G401.6 (cell line): ENCODE data around the gene ISM2.
"Not testable (repeated sequence)": the region's sequence is repeated elsewhere in the genome, so short reads cannot be mapped to it uniquely, and the experiment has no call there.

ENCODE experiments used
- FAIRE-seq: peaks from 2 replicates; lab custom pipeline; 2012; peaks lifted over from hg19 to GRCh38; lab: Jason Lieb, UNC

The ISM2 gene

GRCh38 chr14:77498120-77498979, at the start of gene ISM2:
Gene ISM2, minus strand, starts transcription at chr14:77498816. Its CDS starts 23 bp downstream, at chr14:77498793.
- FAIRE-seq: no peak

GRCh38 chr14:77547512-77548180, 49.0 kb upstream of the ISM2 start:
- no peak for FAIRE-seq

GRCh38 chr14:77545171-77545570, 46.6 kb upstream of the ISM2 start:
- FAIRE-seq: not testable (repeated sequence)

- no peak for FAIRE-seq
Observed at GRCh38 chr14:77544571-77544970, 46.0 kb upstream of the ISM2 start.

GRCh38 chr14:77543637-77544334, 45.2 kb upstream of the ISM2 start:
- no peak for FAIRE-seq

GRCh38 chr14:77543240-77543551, 44.6 kb upstream of the ISM2 start:
- FAIRE-seq: no peak

GRCh38 chr14:77542421-77543239, 44.0 kb upstream of the ISM2 start:
- no peak for FAIRE-seq

GRCh38 chr14:77541905-77542304, 43.3 kb upstream of the ISM2 start:
- FAIRE-seq: no peak

GRCh38 chr14:77536951-77537350, 38.3 kb upstream of the ISM2 start:
- not testable (repeated sequence) for FAIRE-seq

- FAIRE-seq: no peak
Observed at GRCh38 chr14:77531071-77531470, 32.5 kb upstream of the ISM2 start.

- no peak for FAIRE-seq
Observed at GRCh38 chr14:77529963-77530362, 31.3 kb upstream of the ISM2 start.

GRCh38 chr14:77529213-77529612, 30.6 kb upstream of the ISM2 start:
- no peak for FAIRE-seq

- not testable (repeated sequence) for FAIRE-seq
Observed at GRCh38 chr14:77528701-77529100, 30.1 kb upstream of the ISM2 start.

- FAIRE-seq: no peak
Observed at GRCh38 chr14:77526266-77526665, 27.6 kb upstream of the ISM2 start.

GRCh38 chr14:77524536-77524935, 25.9 kb upstream of the ISM2 start:
- FAIRE-seq: no peak

GRCh38 chr14:77523109-77523508, 24.5 kb upstream of the ISM2 start:
- FAIRE-seq: no peak

GRCh38 chr14:77520555-77520954, 21.9 kb upstream of the ISM2 start:
- no peak for FAIRE-seq

GRCh38 chr14:77516126-77516525, 17.5 kb upstream of the ISM2 start:
- FAIRE-seq: no peak

- FAIRE-seq: no peak
Observed at GRCh38 chr14:77511486-77512162, 13.0 kb upstream of the ISM2 start.

GRCh38 chr14:77509366-77509765, 10.8 kb upstream of the ISM2 start:
- FAIRE-seq: no peak

- no peak for FAIRE-seq
Observed at GRCh38 chr14:77508876-77509275, 10.3 kb upstream of the ISM2 start.

- peak; percentile 62 for FAIRE-seq
Observed at GRCh38 chr14:77508249-77508648, 9.6 kb upstream of the ISM2 start.
